ENCODE data around the gene SLX4IP. TPM values are rescaled to one million over a fixed set of nuclear protein-coding genes. Genes with fewer than 3 reads are reported as not detected.

Gene SLX4IP
- total and polyA plus RNA-seq, 2 of the 13 experiments (the other 11 are each of a cell fraction or from before 2014, with no cell fraction given) = 3.6 to 7.3 TPM

DNA sequence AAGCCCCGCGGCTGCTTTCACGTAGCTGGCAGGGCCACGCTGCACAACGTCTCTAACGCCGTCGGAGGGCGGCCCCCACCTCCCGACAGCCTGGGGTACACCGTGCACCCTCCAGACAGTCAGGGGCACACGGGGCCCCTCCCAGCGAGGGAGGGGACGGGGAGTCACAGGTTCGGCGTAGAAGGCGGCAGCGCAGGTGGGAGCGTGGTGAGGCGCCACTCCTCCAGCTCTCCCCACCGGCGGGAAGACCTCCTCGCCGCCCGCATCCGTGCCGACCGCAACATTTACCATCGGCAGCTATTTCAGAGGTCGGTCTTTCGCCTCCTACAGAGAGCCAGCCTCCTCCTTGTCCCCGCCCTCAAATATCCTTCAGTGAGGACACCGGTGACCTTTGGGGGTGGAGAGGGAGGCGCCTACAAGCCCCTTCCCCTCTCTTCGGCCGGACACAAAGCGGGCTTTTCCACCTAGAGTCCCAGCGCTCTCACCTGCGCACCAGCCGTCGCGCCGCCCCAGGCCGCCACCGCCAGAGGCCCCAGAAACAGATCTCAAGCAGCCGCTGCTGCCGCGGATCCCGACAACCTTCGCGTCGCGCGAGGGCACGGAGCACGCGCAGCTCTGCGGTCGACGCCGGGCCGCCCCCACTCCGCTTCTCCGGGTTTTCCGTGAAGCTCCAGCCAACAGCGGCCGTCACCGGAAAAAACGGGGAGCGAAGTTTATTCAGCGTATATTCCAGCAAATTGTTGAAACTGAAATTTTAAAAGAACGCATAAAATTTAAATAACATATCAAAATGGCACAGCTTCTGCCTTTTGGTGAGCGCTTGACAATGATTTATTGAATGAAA lies 1.3 kb upstream of the SLX4IP start, which contains the start of gene MKKS (continued):
- TF ChIP-seq ZNF564 (CRISPR knock-in tag; IDR thresholded peaks at IDR 0.05) = peak; percentile 91; the same call in 1 of the 2 replicates
- TF ChIP-seq REL (CRISPR knock-in tag; conservative IDR thresholded peaks at IDR 0.05) = peak; percentile 95
- 0 out of 2 replicates have a peak, but pooled peaks have one; percentile 87 for TF ChIP-seq ZNF674 (CRISPR knock-in tag; IDR thresholded peaks at IDR 0.05; ENCODE audit: low read depth)
- TF ChIP-seq ERF (CRISPR knock-in tag; IDR thresholded peaks at IDR 0.05) = peak; percentile 78
- peak; percentile 77 for TF ChIP-seq MEIS1 (CRISPR knock-in tag; IDR thresholded peaks at IDR 0.05; ENCODE audit: borderline replicate concordance)
- no peak for TF ChIP-seq ZFP62 (CRISPR knock-in tag; IDR thresholded peaks at IDR 0.05)
- no peak for TF ChIP-seq ATAD3A (CRISPR knock-in tag; IDR thresholded peaks at IDR 0.05)
- TF ChIP-seq ARID2 (CRISPR knock-in tag; IDR thresholded peaks at IDR 0.05; ENCODE audit: borderline replicate concordance) = no peak
- no peak for TF ChIP-seq ZSCAN30 (CRISPR knock-in tag; IDR thresholded peaks at IDR 0.05)
- TF ChIP-seq ZNF891 (CRISPR knock-in tag; IDR thresholded peaks at IDR 0.05) = peak; percentile 70; the same call in 1 of the 2 replicates
- no peak for TF ChIP-seq SRSF9 (IDR thresholded peaks at IDR 0.05; ENCODE audit: borderline replicate concordance, insufficient read depth, low read depth, low read length, poor library complexity, severe bottlenecking)
- TF ChIP-seq, protein P1, sequence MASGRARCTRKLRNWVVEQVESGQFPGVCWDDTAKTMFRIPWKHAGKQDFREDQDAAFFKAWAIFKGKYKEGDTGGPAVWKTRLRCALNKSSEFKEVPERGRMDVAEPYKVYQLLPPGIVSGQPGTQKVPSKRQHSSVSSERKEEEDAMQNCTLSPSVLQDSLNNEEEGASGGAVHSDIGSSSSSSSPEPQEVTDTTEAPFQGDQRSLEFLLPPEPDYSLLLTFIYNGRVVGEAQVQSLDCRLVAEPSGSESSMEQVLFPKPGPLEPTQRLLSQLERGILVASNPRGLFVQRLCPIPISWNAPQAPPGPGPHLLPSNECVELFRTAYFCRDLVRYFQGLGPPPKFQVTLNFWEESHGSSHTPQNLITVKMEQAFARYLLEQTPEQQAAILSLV (CRISPR knock-in tag; IDR thresholded peaks at IDR 0.05; ENCODE audit: borderline replicate concordance) = peak; percentile 60
- TF ChIP-seq GPN1 (CRISPR knock-in tag; IDR thresholded peaks at IDR 0.05; ENCODE audit: borderline replicate concordance) = peak; percentile 88; the same call in 1 of the 2 replicates
- TF ChIP-seq ZZZ3 (CRISPR knock-in tag; IDR thresholded peaks at IDR 0.05; ENCODE audit: borderline replicate concordance) = peak; percentile 95
- TF ChIP-seq ZNF746 (CRISPR knock-in tag; IDR thresholded peaks at IDR 0.05) = peak; percentile 85; the same call in 1 of the 2 replicates
- TF ChIP-seq AKAP8 (CRISPR knock-in tag; IDR thresholded peaks at IDR 0.05) = no peak
- no peak; the same call in 1 of the 2 replicates for TF ChIP-seq ZNF598 (CRISPR knock-in tag; IDR thresholded peaks at IDR 0.05; ENCODE audit: borderline replicate concordance)
- no peak for TF ChIP-seq GFI1 (CRISPR knock-in tag; IDR thresholded peaks at IDR 0.05; ENCODE audit: borderline replicate concordance)
- peak; percentile 85 for TF ChIP-seq SATB2 (CRISPR knock-in tag; IDR thresholded peaks at IDR 0.05)
- peak; percentile 94 for TF ChIP-seq DMAP1 (CRISPR knock-in tag; IDR thresholded peaks at IDR 0.05)
- TF ChIP-seq NFRKB (IDR thresholded peaks at IDR 0.05) = no peak
- peak; percentile 52 for TF ChIP-seq AGO1 (IDR thresholded peaks at IDR 0.05; ENCODE audit: low read depth, low read length, poor library complexity, severe bottlenecking)
- TF ChIP-seq ZBTB8A (CRISPR knock-in tag; IDR thresholded peaks at IDR 0.05; ENCODE audit: borderline replicate concordance, low read depth) = peak; percentile 34; the same call in 1 of the 2 replicates
- peak; percentile 40 for TF ChIP-seq RAD21 (CRISPR knock-in tag; IDR thresholded peaks at IDR 0.05)
